ENCODE data around the gene AKAP8.
A peak's percentile ranks its signal among the peaks of the same experiment; 100 is the strongest.
"Not testable (repeated sequence)": the region's sequence is repeated elsewhere in the genome, so short reads cannot be mapped to it uniquely, and the experiment has no call there.

The AKAP8 gene

GRCh38 chr19:15404097-15404779, 24.7 kb upstream of the AKAP8 start:
- DNase-seq (ENCODE audit: low read depth in 2 of 2) = no peak

DNA sequence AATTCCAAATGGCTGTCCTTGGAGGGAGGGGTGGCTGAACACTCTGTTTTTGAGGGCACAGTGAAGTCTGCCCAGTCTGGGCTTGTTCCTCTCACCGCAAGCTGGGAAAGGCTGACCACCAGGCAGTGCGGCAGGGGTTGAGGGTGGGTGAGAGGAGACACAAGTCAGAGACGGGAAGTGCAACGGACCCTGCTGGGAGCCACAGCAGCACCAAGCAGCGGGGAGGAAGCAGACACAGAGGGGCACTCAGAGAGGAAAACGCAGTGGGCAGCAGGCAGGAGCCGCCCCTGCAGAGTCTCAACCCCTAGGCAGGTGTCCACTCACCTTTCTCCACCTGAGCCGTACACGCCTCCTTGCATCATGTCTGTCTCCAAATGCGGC, 23.6 kb upstream of the AKAP8 start:
- DNase-seq (ENCODE audit: low read depth in 2 of 2) = no peak

DNA sequence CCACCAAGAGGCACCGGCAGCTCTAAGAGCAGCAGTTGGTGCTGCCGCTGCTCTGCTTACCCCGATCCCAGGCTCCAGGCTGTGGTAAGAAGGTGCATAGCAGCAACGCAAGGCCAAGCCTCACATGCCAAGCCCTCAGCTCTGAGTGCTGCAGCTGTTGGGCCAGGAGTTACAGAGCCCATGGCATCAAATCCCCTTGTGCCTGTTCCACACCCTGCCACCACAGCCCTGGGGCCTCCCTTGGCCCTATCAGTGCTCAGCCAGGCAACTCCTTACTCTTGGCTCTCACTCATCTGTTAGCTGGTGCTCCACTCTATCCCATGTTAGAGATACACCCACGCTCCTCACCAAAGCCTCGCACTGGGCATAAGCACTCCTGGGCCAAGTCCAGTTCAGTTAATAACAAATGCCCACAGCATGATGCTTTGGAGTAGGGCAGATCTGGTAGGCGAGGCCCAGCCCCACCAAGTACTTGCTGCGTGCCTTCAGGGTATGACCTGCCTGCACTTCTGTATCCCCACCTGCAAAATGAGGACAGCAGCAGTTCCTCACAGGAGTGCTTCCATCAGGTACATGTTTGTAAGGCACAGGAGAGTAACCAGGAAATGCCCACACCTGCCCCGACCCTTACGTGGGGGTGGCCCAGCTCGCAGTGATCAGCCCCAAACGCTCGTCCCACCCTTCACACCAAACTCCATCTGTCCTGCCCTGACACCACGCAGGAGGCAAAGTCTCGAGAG, 23.0 kb upstream of the AKAP8 start:
- no peak for DNase-seq (ENCODE audit: low read depth in 2 of 2)

DNA sequence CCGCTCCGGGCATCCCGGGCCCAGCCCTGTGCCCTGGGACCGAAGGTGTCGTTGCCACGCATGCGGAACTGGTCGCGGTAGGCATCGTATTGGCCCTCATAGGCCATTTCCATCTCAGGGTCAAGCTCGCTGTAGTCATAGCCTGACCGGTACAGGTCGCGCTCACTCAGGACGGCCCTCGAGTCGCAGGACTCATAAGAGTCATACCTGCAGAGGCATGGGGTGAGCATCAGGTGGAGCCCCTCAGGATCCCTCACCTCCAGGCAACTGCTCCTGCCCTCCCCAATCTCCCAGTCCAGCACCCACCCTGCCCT, 21.8 kb upstream of the AKAP8 start:
- no peak for DNase-seq (ENCODE audit: low read depth in 2 of 2)

GRCh38 chr19:15400521-15401396, 21.2 kb upstream of the AKAP8 start:
- no peak for DNase-seq (ENCODE audit: low read depth in 2 of 2)

GRCh38 chr19:15399635-15400034, 20.0 kb upstream of the AKAP8 start:
- DNase-seq (ENCODE audit: low read depth in 2 of 2) = no peak

GRCh38 chr19:15399234-15399515, 19.6 kb upstream of the AKAP8 start:
- DNase-seq (ENCODE audit: low read depth in 2 of 2) = no peak

DNA sequence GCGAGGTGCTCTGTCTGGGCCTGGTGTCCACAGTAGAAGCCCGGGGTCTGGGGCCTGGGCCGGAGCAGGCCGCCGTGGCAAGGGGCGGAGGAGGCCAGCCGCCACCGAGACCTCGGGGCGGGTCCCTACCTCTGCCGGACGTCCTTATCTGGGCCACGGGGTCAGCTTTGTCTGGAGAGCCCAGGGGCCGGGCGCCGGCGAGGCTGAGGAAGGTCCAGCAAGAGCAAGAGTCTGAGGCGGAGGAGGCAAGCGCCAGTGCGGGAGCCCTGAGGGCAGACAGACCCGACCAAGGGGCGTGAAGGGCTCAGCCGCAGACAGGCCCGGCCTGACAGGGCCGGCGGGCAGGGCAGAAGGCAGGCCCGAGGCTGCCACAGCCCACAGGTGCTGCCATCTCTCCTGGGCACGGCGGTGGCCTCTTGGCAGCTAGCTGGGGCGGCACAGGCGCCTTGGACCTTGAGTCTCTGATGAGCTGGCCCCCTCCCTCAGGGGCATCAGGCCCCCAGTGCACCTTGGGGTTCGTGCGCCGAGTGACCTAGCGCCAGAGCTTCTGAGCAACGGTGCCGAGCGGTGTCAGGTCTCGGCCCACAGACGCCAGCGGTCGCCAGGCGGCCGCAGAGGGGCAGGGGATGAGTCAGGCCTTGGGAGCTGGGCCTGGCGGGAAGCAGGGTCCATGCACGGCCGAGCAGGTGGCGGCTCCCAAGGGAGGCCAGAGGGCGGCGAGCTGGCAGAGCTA, 19.1 kb upstream of the AKAP8 start:
- DNase-seq (ENCODE audit: low read depth in 2 of 2) = no peak

GRCh38 chr19:15397782-15398181, 18.2 kb upstream of the AKAP8 start:
- no peak for DNase-seq (ENCODE audit: low read depth in 2 of 2)

DNA sequence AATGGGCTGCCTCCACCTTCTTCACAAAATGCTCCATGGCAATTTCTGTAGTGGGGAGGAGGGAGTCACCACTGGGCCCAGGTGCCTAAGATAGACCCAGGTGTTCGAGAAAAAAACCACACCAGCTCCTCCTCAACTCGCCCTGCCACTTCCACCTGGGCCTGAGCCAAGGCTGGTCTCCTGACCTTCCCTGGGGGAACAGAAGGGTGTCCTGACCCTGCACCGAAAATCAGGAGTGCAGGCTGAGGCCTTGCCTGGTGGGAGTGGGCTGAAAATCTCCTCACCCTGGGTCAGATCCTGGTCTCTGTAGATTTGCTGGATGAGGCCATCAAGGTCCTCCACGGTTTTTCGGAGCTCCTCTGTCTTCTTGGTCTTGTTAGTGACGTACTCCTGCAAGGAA, 17.6 kb upstream of the AKAP8 start:
- DNase-seq (ENCODE audit: low read depth in 2 of 2) = no peak

DNA sequence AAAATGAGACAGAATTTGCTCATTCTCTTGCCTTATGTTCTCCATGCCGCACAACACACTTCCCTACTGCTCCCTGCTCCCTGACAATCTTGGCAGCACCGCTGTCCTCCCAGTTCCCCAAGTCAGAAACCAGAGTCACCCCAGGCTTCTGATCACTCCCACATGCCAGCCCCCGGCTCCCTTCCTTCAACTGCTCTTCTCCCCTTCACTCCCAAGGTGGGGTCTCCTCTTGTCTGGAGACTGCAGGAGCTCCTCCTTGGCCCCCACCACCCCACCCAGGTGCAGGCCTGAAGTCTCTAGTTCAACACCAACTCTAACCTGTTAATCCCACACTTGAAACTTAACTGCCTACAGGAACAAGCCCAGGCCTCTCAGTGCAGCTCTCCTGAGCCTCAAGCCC, 16.8 kb upstream of the AKAP8 start:
- no peak for DNase-seq (ENCODE audit: low read depth in 2 of 2)

DNA sequence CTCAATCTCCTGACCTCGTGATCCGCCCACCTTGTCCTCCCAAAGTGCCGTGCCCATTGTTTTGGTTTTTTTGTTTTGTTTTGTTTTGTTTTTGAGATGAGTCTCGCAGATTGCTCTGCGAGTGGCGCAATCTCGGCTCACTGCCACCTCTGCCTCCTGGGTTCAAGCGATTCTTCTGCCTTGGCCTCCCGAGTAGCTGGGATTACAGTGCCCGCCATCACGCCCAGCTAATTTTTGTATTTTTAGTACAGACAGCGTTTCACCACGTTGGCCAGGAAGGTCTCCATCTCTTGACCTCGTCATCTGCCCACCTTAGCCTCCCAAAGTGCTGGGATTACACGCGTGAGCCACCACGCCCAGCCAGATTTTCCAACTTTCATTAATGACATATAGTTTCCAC, 15.7 kb upstream of the AKAP8 start:
- not testable (repeated sequence) for DNase-seq (ENCODE audit: low read depth in 2 of 2)

DNA sequence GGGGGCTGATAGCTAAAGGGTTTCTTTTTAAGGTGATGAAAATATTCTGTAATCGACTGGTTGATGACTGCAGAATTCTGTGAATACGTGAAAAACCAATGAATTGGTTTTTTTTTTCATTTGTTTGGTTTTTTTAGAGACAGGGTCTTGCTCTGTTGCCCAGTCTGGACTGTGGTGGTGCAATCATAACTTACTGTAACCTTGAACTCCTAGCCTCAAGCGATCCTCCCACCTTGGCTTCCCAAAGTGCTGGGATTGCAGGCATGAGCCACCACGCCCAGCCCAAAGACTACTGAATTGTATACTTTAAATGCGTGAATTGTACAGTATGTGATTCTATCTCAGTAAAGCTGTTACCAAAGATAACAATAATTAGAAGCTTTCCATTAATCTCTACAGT, 14.8 kb upstream of the AKAP8 start:
- no peak for DNase-seq (ENCODE audit: low read depth in 2 of 2)

- peak; percentile 12 to 21 for DNase-seq (ENCODE audit: low read depth in 2 of 2)
These were observed 14.4 kb upstream of the AKAP8 start for GRCh38 chr19:15393963-15394362.

GRCh38 chr19:15390814-15391213, 11.2 kb upstream of the AKAP8 start:
- no peak for DNase-seq (ENCODE audit: low read depth in 2 of 2)

DNA sequence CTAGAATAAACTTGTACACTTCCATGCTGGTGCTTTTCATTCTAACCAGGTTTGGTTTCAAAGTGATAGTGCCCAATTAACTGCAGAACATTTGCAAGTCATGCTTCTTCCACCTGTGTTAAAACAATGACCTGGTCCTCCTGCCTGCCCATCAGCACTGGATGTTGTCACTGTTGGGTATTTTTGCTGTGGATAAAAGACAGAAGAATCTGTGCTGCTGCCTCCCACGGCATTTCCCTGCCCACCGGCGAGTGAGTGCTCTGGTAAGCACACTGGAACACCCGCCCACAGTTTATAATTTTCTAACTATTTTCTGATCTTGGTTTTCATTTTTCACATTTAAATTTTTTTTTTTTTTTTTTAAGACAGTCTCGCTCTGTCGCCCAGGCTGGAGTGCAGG, 2.3 kb upstream of the AKAP8 start:
- DNase-seq (ENCODE audit: low read depth in 2 of 2) = no peak

DNA sequence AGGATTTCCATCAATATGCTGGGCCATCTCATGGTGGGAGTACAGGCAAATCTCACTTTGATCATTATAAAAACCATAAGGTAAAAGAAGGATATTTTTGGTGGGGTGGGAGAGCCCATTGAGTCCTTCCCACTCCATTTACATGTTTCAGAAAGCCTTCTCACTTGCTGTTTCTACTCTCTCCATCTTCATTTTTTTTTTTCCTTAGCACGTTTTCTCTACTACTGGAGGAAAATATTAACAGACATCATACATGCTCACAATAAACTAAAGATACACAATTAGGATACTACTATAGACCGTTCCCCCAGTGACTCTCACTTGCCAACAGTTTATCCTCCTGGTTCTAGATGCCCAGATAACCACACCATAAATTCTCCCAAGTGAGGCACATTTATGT, 1.8 kb upstream of the AKAP8 start:
- no peak for DNase-seq (ENCODE audit: low read depth in 2 of 2)

DNA sequence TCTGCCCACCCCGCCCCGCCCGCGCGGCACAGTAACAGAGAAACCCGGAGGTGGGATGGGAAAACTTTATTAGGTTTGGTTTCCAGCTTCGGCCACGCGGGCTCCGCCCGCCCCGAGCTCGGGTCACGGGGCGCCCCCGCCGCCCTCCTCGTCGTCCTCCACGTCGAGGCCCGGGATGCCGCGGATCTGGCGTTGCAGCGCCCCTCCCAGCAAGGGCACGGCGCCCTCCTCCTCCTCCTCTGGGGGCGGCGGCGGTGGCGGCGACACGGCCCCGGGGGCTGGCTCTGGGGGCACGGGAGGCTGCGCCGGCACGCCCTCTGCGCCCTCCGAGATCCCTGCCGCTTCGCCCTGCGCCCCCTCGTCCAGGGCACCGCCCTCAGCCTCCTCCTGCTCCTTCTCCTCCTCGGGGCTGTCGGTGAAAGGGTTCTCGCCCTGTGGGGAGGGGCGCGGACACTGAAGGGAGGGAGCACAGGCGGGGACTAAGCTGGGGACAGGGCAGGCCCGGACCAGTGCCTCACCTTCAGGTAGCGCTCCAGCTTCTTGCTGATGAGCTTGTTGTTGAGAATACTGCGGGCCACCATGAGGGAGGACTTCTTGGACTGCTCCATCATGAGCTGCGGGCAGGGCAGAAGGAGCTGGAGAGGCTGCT, 536 bp upstream of the AKAP8 start:
- peak in 1 of 2 experiments; percentile 5 for DNase-seq (ENCODE audit: low read depth in 2 of 2)

GRCh38 chr19:15378534-15379082, 979 bp downstream of the AKAP8 start:
- no peak for DNase-seq (ENCODE audit: low read depth in 2 of 2)

DNA sequence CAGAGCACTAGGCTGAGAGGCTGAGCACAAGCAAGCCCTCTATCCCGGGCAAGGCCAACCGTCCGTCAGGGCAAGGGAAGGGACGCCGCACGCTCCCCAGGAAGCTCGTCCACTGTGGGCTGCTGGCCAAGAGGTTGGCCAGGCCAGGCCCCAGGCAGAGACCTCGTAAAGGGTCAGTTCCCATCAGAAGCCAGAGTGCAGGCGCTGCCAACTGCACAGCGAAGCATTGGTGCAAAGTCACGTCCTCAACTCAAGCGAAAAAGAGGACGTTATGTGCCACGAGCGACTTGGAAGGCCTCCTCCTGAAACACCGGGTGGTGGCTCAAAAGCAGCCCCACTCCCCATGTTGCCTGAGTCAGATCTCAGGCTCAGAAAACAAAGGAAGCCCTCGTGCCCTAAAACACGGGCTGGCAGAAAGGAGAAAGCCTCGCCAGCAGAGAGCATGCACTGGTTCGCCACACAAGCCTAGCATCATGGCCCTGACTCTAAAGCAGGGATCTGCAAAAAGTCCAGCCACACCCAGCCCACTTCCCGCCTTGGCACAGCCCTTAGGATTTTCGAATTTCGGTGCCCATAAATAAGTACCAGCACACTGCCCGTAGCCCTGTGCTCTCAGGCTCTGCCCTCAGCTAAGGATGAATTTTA, 4.7 kb downstream of the AKAP8 start:
- no peak for DNase-seq (ENCODE audit: low read depth in 2 of 2)

GRCh38 chr19:15374105-15374651, 5.4 kb downstream of the AKAP8 start:
- DNase-seq (ENCODE audit: low read depth in 2 of 2) = no peak

Measured in fibroblast of skin of left biceps (primary cell).